CD4-positive, alpha-beta T cell treated with Interleukin-2 at 100 ng/mL for 4 hours (primary cell): Measurements from ENCODE around the gene MARK3.

Source experiments
- DNase-seq: peaks from one replicate; pipeline ENCODE4 v3.0.0-alpha.2; 2020; ENCODE audit warnings: low spot score

MARK3 gene

DNA sequence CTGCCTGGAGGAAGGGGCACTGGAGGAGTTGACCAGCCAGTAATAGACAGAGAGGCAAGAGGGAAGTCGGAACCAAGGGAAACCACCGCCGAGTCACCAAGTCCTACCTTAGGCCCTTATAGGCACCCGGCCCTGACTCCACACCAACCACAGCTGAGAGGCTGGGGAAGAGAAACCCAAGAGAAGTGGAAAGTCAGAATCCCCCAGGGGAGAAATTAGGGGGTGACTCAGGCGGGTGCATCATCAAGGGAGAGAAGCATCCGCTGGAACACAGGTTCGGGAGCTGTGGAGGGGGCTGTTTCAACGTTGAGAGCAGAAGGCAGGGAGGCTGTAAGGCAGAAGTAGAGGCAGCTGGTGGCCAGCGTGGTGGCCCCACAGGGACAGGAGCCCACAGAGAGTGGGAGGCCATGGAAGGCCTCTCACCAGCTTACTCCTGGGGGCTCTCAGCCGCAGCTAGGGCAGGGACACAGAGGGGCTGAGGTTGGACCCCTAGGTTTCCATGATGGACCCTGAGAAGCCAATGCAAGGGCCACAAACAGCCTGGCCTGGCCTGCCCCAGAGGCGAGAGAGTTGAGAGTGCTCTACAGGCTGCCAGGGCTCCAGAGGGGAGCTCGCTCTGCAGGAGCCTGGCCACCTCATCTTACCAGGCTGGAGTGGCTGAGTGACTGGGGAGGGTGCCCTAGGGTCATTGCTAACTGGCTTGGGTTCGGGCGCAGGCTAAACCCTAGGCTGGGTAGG is 142.4 kb downstream of the MARK3 start:
- DNase-seq = peak; percentile 24

DNA sequence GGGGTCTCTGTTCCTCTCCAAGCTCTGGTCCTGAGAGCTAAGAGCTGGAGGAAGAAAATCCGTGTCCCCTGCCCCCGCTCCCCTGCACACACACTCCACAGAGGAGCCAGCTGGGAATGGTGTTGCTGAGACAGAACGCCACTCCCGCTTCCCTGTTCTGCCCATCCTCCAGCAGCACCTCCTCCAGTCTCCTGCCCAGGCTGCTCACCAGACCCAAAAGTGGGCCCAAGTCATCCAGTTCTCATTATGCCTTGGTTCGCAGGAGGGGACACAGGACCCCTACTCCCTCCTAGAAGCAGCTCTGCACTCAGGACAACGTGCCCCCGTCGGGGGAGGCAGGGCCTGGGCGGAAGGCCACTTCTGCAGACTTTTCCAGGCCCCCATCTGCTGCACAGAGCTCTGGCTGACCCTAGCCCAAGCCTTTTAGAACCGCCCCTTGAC is 143.0 kb downstream of the MARK3 start:
- DNase-seq = no peak

- peak; percentile 76 for DNase-seq
Observed at GRCh38 chr14:103528587-103529382, 143.6 kb downstream of the MARK3 start, which contains the start of gene TRMT61A. Gene TRMT61A (plus strand): TSS chr14:103529196. CDS start chr14:103529979, 783 bp downstream.

GRCh38 chr14:103529383-103530365 is 144.5 kb downstream of the MARK3 start:
- DNase-seq = no peak

GRCh38 chr14:103530390-103530789 is 145.2 kb downstream of the MARK3 start:
- no peak for DNase-seq

DNA sequence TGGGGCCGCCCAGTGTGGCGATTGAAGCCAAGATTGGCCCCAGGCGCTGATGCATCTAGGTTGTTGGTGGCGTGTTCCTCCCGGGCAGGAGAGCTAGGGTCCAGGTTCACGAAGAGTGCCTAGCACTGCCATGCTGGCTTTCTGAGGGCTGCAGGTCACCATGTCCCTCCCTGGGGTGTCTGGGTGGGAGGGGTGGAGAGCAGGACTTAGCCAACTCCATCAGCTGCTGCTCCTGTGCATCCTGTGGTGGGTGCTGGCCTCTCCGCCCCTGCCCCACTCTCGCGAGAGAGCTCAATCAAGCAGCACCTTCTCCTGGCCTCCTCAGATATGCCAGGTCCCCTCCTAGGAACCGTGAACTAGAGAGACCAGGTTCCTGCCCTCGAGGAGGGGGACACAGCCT is 145.6 kb downstream of the MARK3 start:
- DNase-seq = no peak

DNA sequence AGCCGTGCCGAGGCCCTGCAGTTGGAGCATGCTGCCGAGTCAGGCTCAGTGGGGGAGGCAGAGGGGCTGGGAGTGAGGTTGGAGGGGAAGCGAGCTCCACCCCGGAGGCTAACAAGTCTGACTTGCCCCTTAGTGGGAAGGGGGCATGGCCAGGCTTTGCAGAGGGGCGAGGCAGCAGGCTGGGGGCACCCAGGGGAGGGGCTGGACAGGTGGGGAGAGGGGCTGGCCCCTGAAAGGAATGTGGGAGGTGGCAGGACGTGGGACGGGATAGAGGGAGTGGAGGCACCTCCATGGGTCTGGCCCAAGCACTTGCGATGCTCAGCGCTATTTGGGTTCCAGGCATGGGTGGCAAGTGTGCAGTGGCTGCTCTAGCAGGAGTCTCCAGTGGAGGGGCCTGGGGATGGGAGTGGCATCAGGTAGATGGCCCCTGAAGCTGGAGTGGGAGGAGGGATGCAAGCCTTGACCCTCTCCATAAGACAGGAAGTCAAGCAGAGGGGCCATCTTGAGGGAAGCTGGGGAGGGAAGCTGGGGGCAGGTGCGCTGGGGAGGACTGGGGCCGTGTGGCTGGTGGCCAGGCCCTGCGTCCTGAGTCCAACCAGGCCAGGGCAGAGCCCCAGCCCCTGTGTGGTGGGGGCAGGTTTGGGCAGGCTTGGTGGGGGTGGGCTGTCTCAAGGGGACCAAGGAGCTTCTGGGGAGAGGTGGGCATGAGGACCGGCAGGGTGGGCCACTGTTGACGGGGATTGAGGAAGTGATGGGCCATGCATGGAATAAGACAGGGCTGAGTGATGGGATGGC is 146.4 kb downstream of the MARK3 start:
- no peak for DNase-seq

DNA sequence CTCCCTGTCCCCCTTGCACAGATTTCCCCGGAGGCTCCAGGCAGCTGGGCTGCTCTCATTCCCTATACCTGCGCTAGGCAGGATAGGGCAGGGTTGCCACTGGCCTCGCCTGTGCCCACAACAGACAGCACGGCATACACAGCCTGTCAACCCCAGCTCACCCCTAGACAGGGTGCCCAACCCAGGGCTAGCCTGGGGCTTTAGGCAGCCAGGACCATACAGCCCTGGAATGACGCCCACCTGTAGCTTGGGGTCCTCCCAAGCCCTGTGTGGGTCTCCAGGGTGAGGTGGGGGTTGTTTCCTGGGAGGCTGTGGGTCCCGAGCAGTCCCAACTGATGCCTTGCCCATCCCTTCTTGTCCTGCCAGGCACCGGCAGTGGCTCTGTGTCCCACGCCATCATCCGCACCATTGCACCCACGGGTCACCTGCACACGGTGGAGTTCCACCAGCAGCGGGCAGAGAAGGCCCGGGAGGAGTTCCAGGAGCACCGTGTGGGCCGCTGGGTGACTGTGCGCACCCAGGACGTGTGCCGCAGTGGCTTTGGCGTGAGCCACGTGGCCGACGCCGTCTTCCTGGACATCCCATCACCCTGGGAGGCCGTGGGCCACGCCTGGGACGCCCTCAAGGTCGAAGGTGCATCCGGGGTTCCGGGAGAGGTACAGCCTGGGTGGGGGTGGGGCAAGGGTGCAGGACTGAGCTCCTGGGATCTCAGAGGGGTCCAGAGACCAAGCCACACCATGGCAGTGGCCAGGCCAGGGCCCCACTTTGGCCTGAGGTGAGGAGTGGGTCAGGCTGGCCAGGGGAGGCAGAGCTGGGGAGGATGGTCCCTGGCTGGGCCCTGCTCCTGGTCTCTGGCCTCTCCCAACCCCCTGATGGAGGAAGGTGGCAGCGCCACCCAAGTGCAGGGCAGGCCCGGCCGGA is 147.3 kb downstream of the MARK3 start:
- DNase-seq = no peak

DNA sequence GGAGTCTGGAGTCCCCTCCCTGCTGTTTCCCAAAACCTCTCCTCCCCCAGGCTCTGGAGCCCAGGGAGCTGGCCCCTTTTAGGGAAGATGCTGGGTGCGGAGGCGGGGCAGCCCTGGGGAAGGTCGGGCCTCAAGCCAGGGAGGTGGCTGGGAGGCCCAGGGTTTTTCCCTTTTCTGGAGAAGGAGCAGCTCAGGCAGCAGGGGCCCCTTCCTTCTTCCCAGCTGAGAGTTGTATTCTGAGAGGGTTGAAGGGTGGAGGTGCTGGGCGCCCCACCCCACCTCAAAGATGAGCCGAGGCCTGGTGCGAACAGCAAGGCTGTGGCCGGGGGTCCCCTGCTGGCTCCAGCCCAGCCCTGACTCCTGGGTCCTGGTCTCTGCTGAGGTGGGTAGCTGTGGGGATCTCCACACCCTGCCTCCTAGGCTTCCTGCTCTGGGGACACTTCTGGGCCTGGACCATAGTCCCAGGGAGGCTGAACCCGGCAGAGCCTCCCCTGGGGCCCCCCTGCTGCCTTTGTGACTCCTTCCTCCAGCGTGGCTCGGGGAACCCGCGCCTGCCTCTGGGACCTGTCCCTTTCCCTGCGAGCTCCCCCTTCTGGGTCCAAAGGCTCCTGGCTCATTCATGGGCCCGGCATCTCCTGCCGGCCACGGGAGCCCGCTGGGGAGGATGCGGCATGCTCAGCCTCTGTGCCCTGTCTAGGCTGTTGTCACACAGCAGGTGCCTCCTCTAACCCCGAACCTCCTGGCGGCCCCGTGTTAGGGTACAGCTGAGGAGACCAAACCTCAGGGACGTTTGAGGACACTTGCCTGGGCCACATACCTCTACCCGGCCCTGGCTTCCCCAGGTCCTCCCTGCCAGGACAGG is 148.2 kb downstream of the MARK3 start:
- no peak for DNase-seq

GRCh38 chr14:103533999-103534575 is 148.9 kb downstream of the MARK3 start:
- DNase-seq = no peak

- DNase-seq = no peak
Observed at GRCh38 chr14:103534576-103535061, 149.4 kb downstream of the MARK3 start.

DNA sequence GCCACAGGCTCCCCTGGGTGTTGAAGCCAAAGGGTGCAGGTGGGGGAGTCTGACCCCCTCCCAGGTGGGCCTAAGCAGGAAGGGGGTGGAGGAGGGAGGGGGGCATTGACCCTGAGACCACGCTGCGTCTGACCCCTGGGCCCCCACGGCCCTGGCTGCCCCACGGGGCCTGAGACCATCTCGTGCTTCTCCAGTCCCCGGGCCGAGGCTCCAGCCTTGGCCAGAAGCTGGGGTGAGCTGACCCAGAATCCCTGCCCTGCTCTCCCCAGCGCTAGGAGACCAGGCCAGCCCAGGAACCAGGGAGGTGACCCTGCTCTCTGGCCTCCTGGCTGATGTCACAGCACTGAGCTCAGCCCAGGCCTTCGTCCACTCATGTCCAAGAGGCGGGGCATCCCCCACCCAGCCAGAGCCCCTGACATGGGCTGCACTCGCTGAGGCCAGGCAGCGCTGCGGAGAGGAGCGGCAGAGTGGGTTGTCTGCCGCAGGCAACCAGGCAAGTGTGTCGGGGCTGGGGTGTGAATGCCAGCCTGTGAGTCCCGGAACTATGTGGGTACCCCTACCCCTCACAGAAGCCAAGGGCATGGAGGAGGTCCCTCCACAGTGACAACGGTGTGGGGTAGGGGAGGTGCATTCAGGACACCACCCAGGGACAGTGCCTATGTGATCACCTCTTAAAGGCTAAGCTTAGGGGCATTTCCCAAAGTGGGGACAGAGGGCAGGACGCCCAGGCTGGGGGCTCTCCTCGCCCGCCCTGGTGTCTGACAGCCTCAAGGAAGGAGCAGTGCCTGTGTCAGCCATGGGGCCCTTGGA is 150.1 kb downstream of the MARK3 start:
- no peak for DNase-seq

GRCh38 chr14:103535891-103536565 is 150.8 kb downstream of the MARK3 start:
- DNase-seq = no peak

DNA sequence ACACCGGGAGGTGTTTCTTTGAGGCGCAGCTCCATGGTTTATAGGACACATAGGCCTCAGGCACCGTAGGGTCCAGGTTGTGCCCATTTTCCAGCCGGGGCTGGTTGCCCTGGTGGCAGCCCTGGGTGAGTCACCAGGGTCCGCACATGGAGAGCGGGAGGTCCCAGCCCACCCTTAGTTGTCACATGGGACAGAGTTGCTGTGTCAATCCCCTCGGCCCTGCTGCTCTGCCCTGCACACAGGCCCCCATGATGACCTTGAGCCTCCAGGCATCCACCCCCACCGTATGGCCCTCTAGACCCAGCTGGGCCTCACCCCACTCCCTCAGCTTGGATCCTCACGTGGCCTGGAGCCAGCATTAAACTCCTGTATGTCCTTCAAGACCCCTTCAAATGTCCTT is 151.5 kb downstream of the MARK3 start:
- no peak for DNase-seq

DNA sequence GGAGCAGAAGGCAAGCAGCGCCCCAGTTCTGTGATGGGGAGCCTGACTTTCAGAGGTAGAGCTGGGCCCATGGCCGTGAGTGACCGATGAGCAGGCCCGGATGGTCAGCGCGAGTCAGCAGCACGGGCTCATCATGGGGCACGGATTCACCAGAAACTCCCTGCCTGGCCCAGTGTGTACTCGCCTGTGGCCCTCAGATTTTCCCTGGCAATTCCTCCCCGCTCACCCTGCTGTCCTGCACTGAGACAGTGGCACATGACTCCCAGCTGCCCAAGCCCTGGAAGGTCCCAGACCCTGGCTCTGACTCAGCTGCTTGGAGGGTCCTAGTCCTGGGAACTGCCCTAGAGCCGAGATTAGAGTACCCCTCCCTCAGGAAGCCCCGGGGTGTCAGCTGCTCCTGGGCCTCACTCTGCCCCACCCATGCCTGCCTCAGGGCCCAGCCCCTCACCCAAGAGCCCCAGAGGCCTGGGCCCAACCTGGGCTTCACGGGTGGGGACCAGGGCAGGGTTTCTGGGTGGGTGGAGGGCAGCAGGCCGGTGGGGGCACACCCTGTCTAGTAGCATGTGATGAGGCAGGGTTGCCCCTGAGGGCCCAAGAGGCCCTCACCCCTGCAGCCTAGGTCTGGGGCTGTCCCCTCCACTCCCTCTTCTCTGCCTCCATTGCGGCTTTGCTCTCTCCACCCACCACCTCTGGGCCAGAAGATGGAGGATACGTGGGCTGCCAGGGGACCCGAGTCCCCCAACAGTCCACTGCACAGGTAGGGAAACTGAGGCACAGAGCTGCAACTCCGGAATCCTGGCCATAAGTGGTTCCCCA is 152.2 kb downstream of the MARK3 start:
- no peak for DNase-seq
